ENCODE data around the gene PPP2R5C. TPM values are rescaled to one million over a fixed set of nuclear protein-coding genes. Genes with fewer than 3 reads are reported as not detected.

Gene PPP2R5C
- polyA plus RNA-seq, 5 donors, result 85.5 to 131 (median 116) TPM

- no peak for DNase-seq
Measured at GRCh38 chr14:101937926-101938767, 176.6 kb downstream of the PPP2R5C start.

- DNase-seq, result no peak
Measured at GRCh38 chr14:101939646-101940170, 178.2 kb downstream of the PPP2R5C start.

GRCh38 chr14:101944451-101944850 lies 182.9 kb downstream of the PPP2R5C start:
- no peak for DNase-seq

GRCh38 chr14:101945171-101945570 lies 183.7 kb downstream of the PPP2R5C start:
- no peak for DNase-seq

GRCh38 chr14:101947577-101947903 lies 186.0 kb downstream of the PPP2R5C start:
- DNase-seq, result no peak

- DNase-seq, result peak; percentile 100
Measured at GRCh38 chr14:101947904-101948665, 186.6 kb downstream of the PPP2R5C start.

- no peak for DNase-seq
Measured at GRCh38 chr14:101948666-101949216, 187.2 kb downstream of the PPP2R5C start.

GRCh38 chr14:101950100-101950499 lies 188.6 kb downstream of the PPP2R5C start:
- DNase-seq, result no peak

GRCh38 chr14:101950516-101951215 lies 189.2 kb downstream of the PPP2R5C start:
- no peak for DNase-seq

- no peak for DNase-seq
Measured at GRCh38 chr14:101953151-101953550, 191.6 kb downstream of the PPP2R5C start.

- DNase-seq, result no peak
Measured at GRCh38 chr14:101954501-101954900, 193.0 kb downstream of the PPP2R5C start.

GRCh38 chr14:101955695-101956161 lies 194.2 kb downstream of the PPP2R5C start:
- DNase-seq, result no peak

- DNase-seq, result no peak
Measured at GRCh38 chr14:101956179-101956885, 194.8 kb downstream of the PPP2R5C start.

GRCh38 chr14:101957406-101958234 lies 196.1 kb downstream of the PPP2R5C start:
- no peak for DNase-seq

- DNase-seq, result no peak
Measured at GRCh38 chr14:101958418-101959180, 197.1 kb downstream of the PPP2R5C start.

GRCh38 chr14:101959277-101959676 lies 197.8 kb downstream of the PPP2R5C start:
- DNase-seq, result no peak

- DNase-seq, result no peak
Measured at GRCh38 chr14:101960225-101960624, 198.7 kb downstream of the PPP2R5C start.

GRCh38 chr14:101961011-101961721 lies 199.7 kb downstream of the PPP2R5C start:
- DNase-seq, result peak in 1 of 2 donors; percentile 63

All from right lung (tissue), 5 donors.